Measurements from ENCODE around the gene GLIS1.

DNA sequence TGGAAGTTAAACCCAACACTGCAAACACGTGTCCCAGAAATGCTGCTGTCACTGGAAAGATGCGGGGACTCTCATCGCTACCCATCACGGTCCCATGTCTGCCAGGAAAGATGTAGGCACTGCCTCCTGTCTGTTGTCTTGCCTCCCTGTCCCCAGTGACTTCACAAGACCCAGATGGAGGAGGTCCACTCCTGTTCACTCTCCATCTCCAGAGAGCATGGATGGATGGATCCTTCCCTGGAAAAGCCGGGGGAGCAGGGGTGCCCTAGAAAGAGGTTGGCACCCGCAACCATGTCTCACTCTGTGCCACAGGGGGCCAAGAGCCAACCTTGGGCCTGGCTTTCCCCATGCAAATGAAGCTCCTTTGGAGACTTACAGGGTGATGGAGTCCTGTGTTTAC, 135.5 kb downstream of the GLIS1 start:
- no peak for TF ChIP-seq EZH2 (IDR thresholded peaks at IDR 0.05; ENCODE audit: low read depth)
- TF ChIP-seq, protein P1, sequence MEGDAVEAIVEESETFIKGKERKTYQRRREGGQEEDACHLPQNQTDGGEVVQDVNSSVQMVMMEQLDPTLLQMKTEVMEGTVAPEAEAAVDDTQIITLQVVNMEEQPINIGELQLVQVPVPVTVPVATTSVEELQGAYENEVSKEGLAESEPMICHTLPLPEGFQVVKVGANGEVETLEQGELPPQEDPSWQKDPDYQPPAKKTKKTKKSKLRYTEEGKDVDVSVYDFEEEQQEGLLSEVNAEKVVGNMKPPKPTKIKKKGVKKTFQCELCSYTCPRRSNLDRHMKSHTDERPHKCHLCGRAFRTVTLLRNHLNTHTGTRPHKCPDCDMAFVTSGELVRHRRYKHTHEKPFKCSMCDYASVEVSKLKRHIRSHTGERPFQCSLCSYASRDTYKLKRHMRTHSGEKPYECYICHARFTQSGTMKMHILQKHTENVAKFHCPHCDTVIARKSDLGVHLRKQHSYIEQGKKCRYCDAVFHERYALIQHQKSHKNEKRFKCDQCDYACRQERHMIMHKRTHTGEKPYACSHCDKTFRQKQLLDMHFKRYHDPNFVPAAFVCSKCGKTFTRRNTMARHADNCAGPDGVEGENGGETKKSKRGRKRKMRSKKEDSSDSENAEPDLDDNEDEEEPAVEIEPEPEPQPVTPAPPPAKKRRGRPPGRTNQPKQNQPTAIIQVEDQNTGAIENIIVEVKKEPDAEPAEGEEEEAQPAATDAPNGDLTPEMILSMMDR (conservative IDR thresholded peaks at IDR 0.05), result no peak

Measured in PC-9 (cell line).